Measurements from ENCODE around the gene PRKN. TPM values are rescaled to one million over a fixed set of nuclear protein-coding genes. Genes with fewer than 3 reads are reported as not detected.

The PRKN gene
- total RNA-seq, 1 experiment from 2014 or later: 1.2 TPM

DNA sequence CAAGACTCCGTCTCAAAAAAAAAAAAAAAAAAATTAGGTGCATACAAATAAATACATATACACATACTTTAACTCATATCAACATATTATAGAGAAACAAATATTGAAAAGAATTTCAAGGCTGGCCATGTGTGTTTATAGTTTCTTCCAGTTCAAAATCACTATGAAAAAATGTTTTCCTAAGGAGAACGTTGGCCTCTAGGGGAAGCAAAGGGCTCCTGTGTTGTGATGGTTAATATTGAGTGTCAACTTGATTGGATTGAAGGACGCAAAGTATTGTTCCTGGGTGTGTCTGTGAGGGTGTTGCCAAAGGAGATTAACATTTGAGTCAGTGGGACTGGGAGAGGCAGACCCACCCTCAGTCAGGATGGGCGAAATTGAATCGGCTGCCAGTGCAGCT, 1271.7 kb downstream of the PRKN start:
- CTCF ChIA-PET: interaction anchor here (0.6 kb wide), 1 partner anchor 657 kb away, joined by 6 read pairs; no protein-coding TSS in a partner anchor
- POLR2A ChIA-PET (ENCODE audit: low non-redundant PET): no interaction called here
- BruUV-seq (replicated peaks): no TSS peak
- H3K27ac ChIP-seq (ENCODE audit: low read depth, low read length, poor library complexity, severe bottlenecking): no peak overlapping the region
- H3K36me3 ChIP-seq (ENCODE audit: insufficient read depth, low read length, poor library complexity, severe bottlenecking): no peaks in the 10 kb centered on the region
- no peak for DNase-seq (ENCODE audit: low spot score)
- intact Hi-C loops (cut with micrococcal nuclease; ENCODE audit: unreplicated experiment): no loop called here
- no peak overlapping the region for H3K4me3 ChIP-seq (ENCODE audit: low read depth, low read length, poor library complexity, severe bottlenecking)
- no peak for TF ChIP-seq CTCF (conservative IDR thresholded peaks at IDR 0.05; ENCODE audit: low read depth, low read length)
- no peak for TF ChIP-seq EZH2 (IDR thresholded peaks at IDR 0.05; ENCODE audit: borderline replicate concordance, low read depth, low read length, poor library complexity, severe bottlenecking)
- H3K27me3 ChIP-seq (replicated peaks; ENCODE audit: insufficient read depth, low read depth, low read length, poor library complexity): no peaks in the 10 kb centered on the region
- no peaks in the 10 kb centered on the region for H3K9me3 ChIP-seq (ENCODE audit: low read depth, low read length, poor library complexity, severe bottlenecking)
- no peaks in the 10 kb centered on the region for H3K4me1 ChIP-seq (ENCODE audit: insufficient read depth, low read length, poor library complexity, severe bottlenecking)

GRCh38 chr6:161453558-161453957, 1274.0 kb downstream of the PRKN start:
- no TSS peak for BruUV-seq (replicated peaks)
- CTCF ChIA-PET: no interaction called here
- TF ChIP-seq CTCF (conservative IDR thresholded peaks at IDR 0.05; ENCODE audit: low read depth, low read length) (no peak), EZH2 (IDR thresholded peaks at IDR 0.05; ENCODE audit: borderline replicate concordance, low read depth, low read length, poor library complexity, severe bottlenecking) (no peak)
- DNase-seq (ENCODE audit: low spot score): no peak
- H3K9me3 ChIP-seq (ENCODE audit: low read depth, low read length, poor library complexity, severe bottlenecking): no peaks in the 10 kb centered on the region
- H3K4me3 ChIP-seq (ENCODE audit: low read depth, low read length, poor library complexity, severe bottlenecking): no peak overlapping the region
- no peaks in the 10 kb centered on the region for H3K27me3 ChIP-seq (replicated peaks; ENCODE audit: insufficient read depth, low read depth, low read length, poor library complexity)
- H3K36me3 ChIP-seq (ENCODE audit: insufficient read depth, low read length, poor library complexity, severe bottlenecking): no peaks in the 10 kb centered on the region
- intact Hi-C loops (cut with micrococcal nuclease; ENCODE audit: unreplicated experiment): no loop called here
- POLR2A ChIA-PET (ENCODE audit: low non-redundant PET): no interaction called here
- no peak overlapping the region for H3K27ac ChIP-seq (ENCODE audit: low read depth, low read length, poor library complexity, severe bottlenecking)
- no peaks in the 10 kb centered on the region for H3K4me1 ChIP-seq (ENCODE audit: insufficient read depth, low read length, poor library complexity, severe bottlenecking)

DNA sequence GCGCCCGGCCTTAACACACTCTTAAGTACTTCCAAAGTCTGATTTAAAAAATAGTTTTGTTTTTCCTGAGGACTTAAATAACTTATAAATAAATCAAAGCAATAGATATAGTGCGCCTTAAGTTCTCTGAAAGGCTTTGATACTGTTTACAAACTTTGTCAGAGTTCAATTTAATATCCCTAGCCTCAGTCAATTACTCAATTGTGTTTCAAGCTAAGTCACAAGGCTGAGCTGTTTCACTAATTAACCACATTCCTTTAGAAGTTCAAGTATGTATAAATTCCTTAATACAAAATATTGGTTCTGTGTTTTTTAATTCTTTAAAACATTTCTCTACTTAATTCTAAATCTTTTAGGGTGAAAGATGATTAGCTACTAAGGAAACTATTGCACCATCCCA, 1275.3 kb downstream of the PRKN start:
- intact Hi-C loops (cut with micrococcal nuclease; ENCODE audit: unreplicated experiment): no loop called here
- DNase-seq (ENCODE audit: low spot score): no peak
- no peaks in the 10 kb centered on the region for H3K36me3 ChIP-seq (ENCODE audit: insufficient read depth, low read length, poor library complexity, severe bottlenecking)
- H3K4me3 ChIP-seq (ENCODE audit: low read depth, low read length, poor library complexity, severe bottlenecking): no peak overlapping the region
- H3K27ac ChIP-seq (ENCODE audit: low read depth, low read length, poor library complexity, severe bottlenecking): no peak overlapping the region
- TF ChIP-seq CTCF (conservative IDR thresholded peaks at IDR 0.05; ENCODE audit: low read depth, low read length) (no peak), EZH2 (IDR thresholded peaks at IDR 0.05; ENCODE audit: borderline replicate concordance, low read depth, low read length, poor library complexity, severe bottlenecking) (no peak)
- BruUV-seq (replicated peaks): no TSS peak
- CTCF ChIA-PET: no interaction called here
- H3K9me3 ChIP-seq (ENCODE audit: low read depth, low read length, poor library complexity, severe bottlenecking): no peaks in the 10 kb centered on the region
- no peaks in the 10 kb centered on the region for H3K27me3 ChIP-seq (replicated peaks; ENCODE audit: insufficient read depth, low read depth, low read length, poor library complexity)
- POLR2A ChIA-PET (ENCODE audit: low non-redundant PET): no interaction called here
- H3K4me1 ChIP-seq (ENCODE audit: insufficient read depth, low read length, poor library complexity, severe bottlenecking): no peaks in the 10 kb centered on the region

Measured in A673 (cell line).